Stimulated activated naive B cell treated with anti-CD40 and anti-IgM and Interleukin-4, amounts not matched to agents 10 μg/mL and 1 μg/mL and 100 μg/mL, for 72 hours (primary cell): Measurements from ENCODE around the gene MCM5.

Experiments used
- ATAC-seq, 2 donors: fragments of 150-1000 bp; cut with Tn5 transposase; replicated peaks; 2 replicates each; pipeline ENCODE4 v1.10.0; 2021; ENCODE audit warnings: moderate library complexity in 1 of 2
- DNase-seq: peaks from one replicate; pipeline ENCODE4 v3.0.0; 2021
- H3K27ac Mint-ChIP-seq: one replicate; pipeline ENCODE4 v1.8.0; 2022; ENCODE audit warnings: mild to moderate bottlenecking, mixed read lengths
- H3K27me3 Mint-ChIP-seq, 2 donors: one replicate each; pipeline ENCODE4 v1.8.0; 2022; ENCODE audit warnings: mixed read lengths in 2 of 2
- H3K36me3 Mint-ChIP-seq, 2 donors: one replicate each; pipeline ENCODE4 v1.8.0; 2022; ENCODE audit warnings: mixed read lengths in 2 of 2, mild to moderate bottlenecking in 1 of 2
- H3K4me1 Mint-ChIP-seq, 2 donors: one replicate each; pipeline ENCODE4 v1.8.0; 2022; ENCODE audit warnings: mixed read lengths in 2 of 2, mild to moderate bottlenecking in 1 of 2
- H3K4me3 Mint-ChIP-seq, 2 donors: one replicate each; pipeline ENCODE4 v1.8.0; 2022; ENCODE audit warnings: mild to moderate bottlenecking in 2 of 2, mixed read lengths in 2 of 2, moderate library complexity in 1 of 2
- H3K9me3 Mint-ChIP-seq, 2 donors: one replicate each; pipeline ENCODE4 v1.8.0; 2022; ENCODE audit warnings: mixed read lengths in 2 of 2, mild to moderate bottlenecking in 1 of 2

MCM5 gene

DNA sequence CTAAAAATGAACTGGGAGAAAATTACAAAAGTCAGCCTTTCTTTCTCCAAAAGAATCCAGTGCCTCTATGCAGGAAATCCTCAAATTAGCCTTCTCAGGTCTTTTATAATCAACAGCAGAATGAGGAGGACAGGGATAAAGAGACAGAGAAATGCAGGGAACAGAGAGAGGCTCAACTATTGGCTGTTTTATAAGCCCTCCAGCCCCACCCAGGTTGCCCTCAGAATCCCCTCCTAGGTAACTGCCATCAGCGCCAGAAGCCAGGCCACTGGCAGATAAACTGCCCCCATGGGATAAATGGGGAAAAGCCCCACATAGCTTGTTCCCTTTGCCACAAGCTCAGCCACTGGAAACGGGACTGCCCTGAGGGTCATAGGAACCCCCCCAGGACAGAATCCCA, 29.9 kb upstream of the MCM5 start:
- H3K27ac Mint-ChIP-seq: peak overlapping the region; percentile 31
- DNase-seq: no peak
- H3K9me3 Mint-ChIP-seq: peaks cover 0 to 2% of the 10 kb centered on the region in 2 donors
- H3K4me3 Mint-ChIP-seq: no peak overlapping the region
- H3K27me3 Mint-ChIP-seq: no peaks in the 10 kb centered on the region
- no peak for ATAC-seq
- peaks cover 23 to 69% of the 10 kb centered on the region in 2 donors for H3K4me1 Mint-ChIP-seq
- H3K36me3 Mint-ChIP-seq: peaks cover 0 to 4% of the 10 kb centered on the region in 2 donors

- no peak overlapping the region for H3K27ac Mint-ChIP-seq
- DNase-seq (no peak), ATAC-seq (no peak)
- no peak overlapping the region for H3K4me3 Mint-ChIP-seq
- H3K9me3 Mint-ChIP-seq: peaks cover 0 to 2% of the 10 kb centered on the region in 2 donors
- peaks cover 0 to 4% of the 10 kb centered on the region in 2 donors for H3K36me3 Mint-ChIP-seq
- H3K27me3 Mint-ChIP-seq: no peaks in the 10 kb centered on the region
- peaks cover 28 to 71% of the 10 kb centered on the region in 2 donors for H3K4me1 Mint-ChIP-seq
Observed at GRCh38 chr22:35373781-35374180, 26.2 kb upstream of the MCM5 start.

DNA sequence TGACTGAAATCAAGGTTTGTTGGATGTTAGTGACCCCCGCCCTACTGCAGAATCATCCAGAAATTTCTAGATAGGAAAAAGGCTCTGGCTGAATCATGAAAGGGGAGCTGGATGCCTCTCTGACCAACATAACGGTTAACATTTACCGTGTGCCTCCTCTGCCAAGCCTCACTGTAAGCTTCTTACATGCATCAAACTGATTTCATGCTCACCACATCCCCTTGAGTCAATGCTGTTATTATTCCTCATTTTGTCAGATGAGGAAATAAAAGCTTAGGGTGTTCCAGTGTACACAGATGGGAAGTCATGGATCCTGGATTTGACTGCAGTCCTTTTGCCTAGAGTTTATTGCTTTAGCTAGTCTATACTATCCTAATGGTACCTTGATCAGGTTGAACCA, 24.9 kb upstream of the MCM5 start:
- no peak overlapping the region for H3K27ac Mint-ChIP-seq
- H3K9me3 Mint-ChIP-seq: peaks cover 0 to 2% of the 10 kb centered on the region in 2 donors
- DNase-seq: no peak
- H3K4me3 Mint-ChIP-seq: no peak overlapping the region
- H3K36me3 Mint-ChIP-seq: peaks cover 0 to 4% of the 10 kb centered on the region in 2 donors
- no peaks in the 10 kb centered on the region for H3K27me3 Mint-ChIP-seq
- H3K4me1 Mint-ChIP-seq: peaks cover 28 to 68% of the 10 kb centered on the region in 2 donors
- no peak for ATAC-seq

DNA sequence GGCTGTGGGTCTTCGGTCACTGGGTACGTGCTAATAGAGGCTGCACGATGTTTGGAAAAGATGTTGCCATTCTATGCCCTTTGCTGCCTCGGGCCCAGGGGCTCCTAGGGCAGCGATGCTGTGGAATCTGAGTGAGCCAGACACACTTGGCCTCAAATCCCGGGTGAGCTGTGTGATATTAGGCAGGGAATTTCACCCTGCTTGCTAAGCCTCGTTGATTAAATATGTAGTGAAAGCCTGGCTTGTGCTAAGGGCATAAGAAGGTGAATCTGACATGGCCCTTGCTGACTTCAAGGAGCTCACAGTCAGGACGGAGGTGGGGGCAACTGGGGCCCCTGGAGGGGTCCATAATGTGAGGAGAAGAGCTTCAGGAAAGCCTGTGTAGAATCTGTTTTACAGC, 24.4 kb upstream of the MCM5 start:
- Mint-ChIP-seq H3K36me3 (peaks cover 0 to 4% of the 10 kb centered on the region in 2 donors), H3K4me3 (no peak overlapping the region), H3K4me1 (peaks cover 32 to 69% of the 10 kb centered on the region in 2 donors), H3K27me3 (no peaks in the 10 kb centered on the region), H3K27ac (no peak overlapping the region), H3K9me3 (peaks cover 0 to 2% of the 10 kb centered on the region in 2 donors)
- DNase-seq: no peak
- ATAC-seq: no peak

DNA sequence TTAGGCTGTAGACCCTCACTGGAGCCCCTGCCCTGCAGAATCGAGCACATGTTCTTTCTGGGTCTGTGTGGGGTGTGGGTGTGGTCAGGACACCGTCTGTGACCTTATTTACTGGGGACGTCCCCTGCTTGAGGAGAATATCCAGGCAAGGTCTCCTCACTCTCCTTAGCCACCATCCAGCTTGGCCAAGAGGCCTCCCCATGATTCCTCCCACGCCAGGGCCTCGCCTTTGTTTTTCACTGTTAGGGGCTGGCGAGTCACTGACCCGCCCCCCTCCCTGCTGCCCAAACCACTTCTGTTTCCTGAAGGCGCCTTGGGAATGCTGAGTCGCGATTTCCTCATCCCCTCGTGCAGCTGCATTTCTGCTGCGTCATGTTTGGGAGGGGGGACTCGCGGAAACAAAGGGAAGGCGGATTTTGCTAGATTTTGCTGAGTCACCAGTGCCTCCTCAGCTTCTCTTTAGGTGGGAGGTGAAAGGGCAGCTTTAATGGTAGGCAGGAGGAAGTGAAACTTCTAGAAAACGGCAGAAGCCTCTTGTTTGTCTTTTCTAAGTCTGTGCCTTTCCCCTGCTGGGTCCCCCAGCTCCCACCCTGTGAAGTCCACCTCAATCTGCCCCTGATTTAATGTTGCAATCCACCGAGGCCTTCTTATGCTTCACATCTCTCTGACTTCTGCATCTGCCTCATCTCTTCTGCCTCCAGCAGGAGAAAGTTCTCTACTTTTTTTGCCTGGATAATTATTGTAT, 23.0 kb upstream of the MCM5 start:
- peaks cover 0 to 1% of the 10 kb centered on the region in 2 donors for H3K9me3 Mint-ChIP-seq
- peak overlapping the region; percentile 95 for H3K27ac Mint-ChIP-seq
- H3K36me3 Mint-ChIP-seq: peaks cover 0 to 2% of the 10 kb centered on the region in 2 donors
- peaks cover 0 to 2% of the 10 kb centered on the region in 2 donors for H3K27me3 Mint-ChIP-seq
- ATAC-seq: peak; percentile 80
- peaks cover 33 to 73% of the 10 kb centered on the region in 2 donors for H3K4me1 Mint-ChIP-seq
- H3K4me3 Mint-ChIP-seq: peak overlapping the region; percentile 73 to 74
- DNase-seq: peak; percentile 69

DNA sequence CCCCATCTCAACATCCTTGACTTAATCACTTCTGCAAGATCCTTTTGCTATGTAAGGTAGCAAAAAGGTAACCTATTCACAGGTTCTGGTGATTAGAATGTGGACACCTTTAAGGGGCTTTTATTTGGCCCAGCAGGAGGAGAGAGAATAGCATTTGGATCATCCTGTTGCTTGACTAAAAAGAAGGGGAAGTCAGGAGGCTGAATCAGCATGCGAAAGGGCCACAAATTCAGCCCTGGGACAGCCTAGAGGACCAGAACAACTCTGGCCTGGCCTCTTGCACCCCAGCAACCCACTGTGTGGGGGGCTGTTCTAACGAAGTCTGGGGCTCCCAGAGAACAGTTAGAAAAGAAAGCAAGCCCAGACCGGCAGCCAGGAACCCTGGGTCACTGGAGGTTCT, 22.2 kb upstream of the MCM5 start:
- DNase-seq (no peak), ATAC-seq (no peak)
- H3K36me3 Mint-ChIP-seq: no peaks in the 10 kb centered on the region
- H3K27ac Mint-ChIP-seq: peak overlapping the region; percentile 95
- H3K9me3 Mint-ChIP-seq: no peaks in the 10 kb centered on the region
- H3K4me1 Mint-ChIP-seq: peaks cover 30 to 70% of the 10 kb centered on the region in 2 donors
- H3K27me3 Mint-ChIP-seq: peaks cover 0 to 6% of the 10 kb centered on the region in 2 donors
- H3K4me3 Mint-ChIP-seq: peak overlapping the region in 1 of 2 donors; percentile 37

DNA sequence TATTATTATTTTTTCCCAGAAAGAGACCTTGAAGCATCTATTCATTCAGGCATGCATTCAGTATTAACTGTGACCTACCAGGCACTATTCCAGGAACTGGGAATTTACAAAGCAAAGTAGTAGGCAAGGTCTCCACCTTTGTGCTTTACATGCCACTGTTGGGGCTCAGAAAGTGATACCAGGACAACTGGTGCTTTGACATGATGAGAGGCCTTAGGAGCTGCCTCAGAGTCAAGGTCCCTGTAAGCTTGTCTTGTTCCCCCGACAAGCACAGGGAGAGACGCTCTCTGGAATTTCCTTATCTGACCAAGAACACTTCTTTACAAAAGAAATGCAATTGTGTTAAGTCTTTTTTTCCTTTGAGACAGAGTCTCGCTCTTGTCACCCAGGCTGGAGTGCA, 21.3 kb upstream of the MCM5 start:
- H3K9me3 Mint-ChIP-seq: no peaks in the 10 kb centered on the region
- DNase-seq (no peak), ATAC-seq (no peak)
- no peak overlapping the region for H3K27ac Mint-ChIP-seq
- peaks cover under 1 to 4% of the 10 kb centered on the region in 2 donors for H3K36me3 Mint-ChIP-seq
- peaks cover 6% of the 10 kb centered on the region in 2 donors for H3K27me3 Mint-ChIP-seq
- peaks cover 30 to 74% of the 10 kb centered on the region in 2 donors for H3K4me1 Mint-ChIP-seq
- no peak overlapping the region for H3K4me3 Mint-ChIP-seq

DNA sequence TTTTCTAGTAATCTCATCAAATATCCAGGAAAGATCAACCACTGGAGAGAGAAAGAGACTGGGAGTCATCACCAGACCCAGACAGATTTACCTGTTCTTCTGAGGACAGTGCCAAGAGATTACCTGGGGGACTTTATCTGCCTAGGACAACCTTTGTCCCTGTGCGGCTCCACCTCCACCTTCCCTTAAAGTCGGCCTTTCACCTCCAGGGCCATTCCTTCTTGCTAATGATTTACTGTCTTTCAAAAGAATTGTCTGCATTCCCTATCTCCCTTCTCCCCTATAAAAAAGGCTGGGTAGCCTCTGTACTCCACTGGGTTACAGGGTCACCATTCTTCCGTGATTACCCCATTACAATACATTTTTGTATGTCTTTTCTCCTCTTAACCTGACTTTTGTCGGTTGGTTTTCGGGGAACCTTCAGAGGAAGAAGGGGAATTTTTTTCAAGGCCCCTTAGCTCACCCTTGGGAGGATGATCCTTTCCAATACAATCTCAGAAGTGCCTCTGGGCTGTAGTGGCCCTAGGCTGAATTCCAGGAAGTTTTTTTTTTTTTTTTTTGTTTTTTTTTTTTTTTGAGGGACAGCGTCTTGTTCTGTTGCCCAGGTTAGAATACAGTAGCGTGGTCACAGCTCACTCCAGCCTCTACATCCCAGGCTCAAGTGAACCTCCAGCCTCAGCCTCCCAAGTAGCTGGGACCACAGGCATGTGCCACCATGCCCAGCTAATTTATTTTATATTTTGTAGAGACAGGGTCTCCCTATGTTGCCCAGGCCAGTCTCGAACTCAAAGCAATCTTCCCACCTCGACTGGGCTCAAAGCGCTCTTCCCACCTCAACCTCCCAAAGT, 20.6 kb upstream of the MCM5 start:
- peaks cover 8% of the 10 kb centered on the region in 2 donors for H3K36me3 Mint-ChIP-seq
- DNase-seq (no peak), ATAC-seq (no peak)
- no peaks in the 10 kb centered on the region for H3K9me3 Mint-ChIP-seq
- H3K27ac Mint-ChIP-seq: no peak overlapping the region
- peaks cover 6 to 7% of the 10 kb centered on the region in 2 donors for H3K27me3 Mint-ChIP-seq
- no peak overlapping the region for H3K4me3 Mint-ChIP-seq
- H3K4me1 Mint-ChIP-seq: peaks cover 30 to 74% of the 10 kb centered on the region in 2 donors

DNA sequence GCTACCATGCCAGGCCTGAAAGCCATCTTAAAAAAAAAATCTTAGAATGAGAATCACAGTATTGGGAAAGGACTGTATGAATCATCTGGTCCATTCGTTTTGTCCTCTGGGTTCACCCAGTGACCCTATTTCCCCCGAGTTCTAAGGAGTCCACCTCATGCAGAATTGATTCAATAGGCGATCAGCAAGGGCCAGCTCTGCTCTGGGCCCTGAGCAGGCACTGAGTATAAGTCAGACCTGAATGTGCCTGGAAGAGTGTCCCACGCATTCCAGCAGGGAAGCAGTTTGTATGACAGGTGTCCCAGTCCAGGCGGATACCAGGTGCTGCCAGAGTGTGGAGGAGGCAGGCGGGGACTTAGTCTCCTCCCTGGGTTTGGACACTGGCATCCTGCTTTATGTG, 19.9 kb upstream of the MCM5 start:
- no peaks in the 10 kb centered on the region for H3K9me3 Mint-ChIP-seq
- H3K4me3 Mint-ChIP-seq: peak overlapping the region; percentile 77 to 85
- DNase-seq: no peak

GRCh38 chr22:35380537-35381423, 19.2 kb upstream of the MCM5 start, which contains the start of gene HMOX1:
HMOX1 (plus strand) TSS chr22:35381096; CDS start chr22:35381174, 78 bp downstream.
- peaks cover 29 to 67% of the 10 kb centered on the region in 2 donors for H3K4me1 Mint-ChIP-seq
- H3K27ac Mint-ChIP-seq: peak within 1 kb of the TSS; percentile 85
- peak within 1 kb of the TSS; percentile 77 to 85 for H3K4me3 Mint-ChIP-seq
- DNase-seq (peak; percentile 67), ATAC-seq (peak; percentile 86 to 87)
- H3K27me3 Mint-ChIP-seq: peaks cover 7 to 13% of the 10 kb centered on the region in 2 donors
- peaks cover 12 to 17% of the 10 kb centered on the region in 2 donors for H3K36me3 Mint-ChIP-seq
- no peaks in the 10 kb centered on the region for H3K9me3 Mint-ChIP-seq

More for the DNA sequence above, 19.9 kb upstream of the MCM5 start:
- peak overlapping the region; percentile 85 for H3K27ac Mint-ChIP-seq
- peaks cover 7 to 8% of the 10 kb centered on the region in 2 donors for H3K27me3 Mint-ChIP-seq
- H3K36me3 Mint-ChIP-seq: peaks cover 12 to 13% of the 10 kb centered on the region in 2 donors
- peaks cover 32 to 72% of the 10 kb centered on the region in 2 donors for H3K4me1 Mint-ChIP-seq
- ATAC-seq: no peak

- DNase-seq (no peak), ATAC-seq (no peak)
- Mint-ChIP-seq H3K4me3 (peak overlapping the region; percentile 77 to 85), H3K9me3 (no peaks in the 10 kb centered on the region), H3K36me3 (peaks cover 15 to 17% of the 10 kb centered on the region in 2 donors), H3K4me1 (peaks cover 28 to 61% of the 10 kb centered on the region in 2 donors), H3K27ac (peak overlapping the region; percentile 82), H3K27me3 (peaks cover 7 to 13% of the 10 kb centered on the region in 2 donors)
Observed at GRCh38 chr22:35381424-35382009, 18.4 kb upstream of the MCM5 start.

DNA sequence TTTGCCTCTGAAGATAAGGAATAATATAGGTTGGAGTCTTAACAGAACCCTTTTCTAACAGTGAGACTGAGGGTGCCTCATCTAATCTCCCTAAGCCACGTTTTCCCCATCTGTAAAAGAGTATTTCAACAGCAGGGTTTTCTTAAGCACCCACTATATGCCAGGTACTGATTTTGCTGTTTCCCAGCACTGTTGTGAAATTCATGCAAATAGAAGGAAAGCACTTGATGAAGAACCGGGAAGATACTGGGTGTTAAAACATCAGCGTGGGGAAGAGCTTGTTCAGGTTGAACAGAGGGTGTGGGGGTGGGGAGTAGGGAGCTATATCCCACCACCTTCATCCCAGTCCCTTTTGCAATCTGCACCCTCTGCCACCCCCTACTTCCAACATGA, 16.3 kb upstream of the MCM5 start:
- no peak overlapping the region for H3K4me3 Mint-ChIP-seq
- H3K27me3 Mint-ChIP-seq: peaks cover 7 to 13% of the 10 kb centered on the region in 2 donors
- no peak overlapping the region for H3K27ac Mint-ChIP-seq

DNA sequence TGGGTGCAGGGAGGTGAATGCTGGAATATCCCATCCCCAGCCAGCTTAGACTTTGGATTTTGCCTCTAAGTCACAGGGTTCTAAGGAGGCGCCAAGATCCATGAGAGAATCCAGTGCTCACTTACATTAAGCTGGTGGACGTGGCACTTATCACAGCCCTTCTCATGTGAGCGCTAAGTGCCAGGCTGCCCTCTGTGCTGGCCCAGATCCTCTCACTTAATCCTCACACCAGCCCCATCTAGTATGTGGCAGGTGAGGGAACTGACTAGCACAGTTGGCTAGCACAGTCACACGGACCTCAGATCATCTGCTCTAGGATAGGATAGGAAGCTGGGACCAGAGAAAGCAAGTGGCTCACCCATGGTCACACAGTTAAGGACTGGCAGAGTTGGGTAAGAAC, 15.4 kb upstream of the MCM5 start:
- no peaks in the 10 kb centered on the region for H3K9me3 Mint-ChIP-seq
- ATAC-seq (no peak), DNase-seq (no peak)
- peaks cover 7 to 13% of the 10 kb centered on the region in 2 donors for H3K27me3 Mint-ChIP-seq
- H3K27ac Mint-ChIP-seq: no peak overlapping the region
- no peak overlapping the region for H3K4me3 Mint-ChIP-seq
- peaks cover 21 to 23% of the 10 kb centered on the region in 2 donors for H3K36me3 Mint-ChIP-seq
- peaks cover 13 to 34% of the 10 kb centered on the region in 2 donors for H3K4me1 Mint-ChIP-seq

More for the DNA sequence above, 16.3 kb upstream of the MCM5 start:
- H3K4me1 Mint-ChIP-seq: peaks cover 13 to 40% of the 10 kb centered on the region in 2 donors
- H3K36me3 Mint-ChIP-seq: peaks cover 21 to 23% of the 10 kb centered on the region in 2 donors
- no peak for ATAC-seq
- DNase-seq: no peak
- no peaks in the 10 kb centered on the region for H3K9me3 Mint-ChIP-seq
